PC-3 (cell line): Measurements from ENCODE around the gene DPH1. TPM values are rescaled to one million over a fixed set of nuclear protein-coding genes. Genes with fewer than 3 reads are reported as not detected.

Experiments
- ATAC-seq: fragments of 200-7000 bp; cut with Tn5 transposase; 2 replicates; pipeline ENCODE4 v1.9.1; 2020; ENCODE audit warnings: mild to moderate bottlenecking, moderate library complexity
- BruUV-seq: library from RNA; stranded (reverse); fragments of 400-500 nt; replicated peaks from 2 replicates; lab custom pipeline; 2021; lab: Mats Ljungman, UMichigan
- CTCF ChIA-PET: fragments of 300-600 bp; sonication (Branson Sonifier 250); formaldehyde crosslinking; loops from one replicate; lab custom pipeline; 2022; ENCODE audit warnings: antibody characterized with exemption; lab: Charles Lee
- POLR2A ChIA-PET: fragments of 300-600 bp; sonication (Branson Sonifier 250); formaldehyde crosslinking; loops from one replicate; lab custom pipeline; 2022; ENCODE audit warnings: antibody characterized with exemption; ENCODE audit not compliant: unreplicated experiment; lab: Charles Lee
- DNase-seq: peaks from one replicate; pipeline ENCODE4 v3.0.0-alpha.2; 2015
- H2AFZ ChIP-seq: fragments of 300-600 bp; sonication (generic); 2 replicates; pipeline ENCODE4 v1.6.0; 2016; ENCODE audit warnings: antibody characterized with exemption, low read length
- H3F3A ChIP-seq: fragments of 300-600 bp; sonication (generic); one replicate; pipeline ENCODE4 v1.6.0; 2017; ENCODE audit warnings: antibody characterized with exemption, low read length, control low read depth, mild to moderate bottlenecking; ENCODE audit not compliant: unreplicated experiment
- H3K27ac ChIP-seq: fragments of 300-600 bp; sonication (generic); 2 replicates; pipeline ENCODE4 v1.5.1; 2016; ENCODE audit warnings: mild to moderate bottlenecking, low read length
- H3K27me3 ChIP-seq: fragments of 300-600 bp; sonication (generic); 2 replicates; pipeline ENCODE4 v1.6.1; 2016; ENCODE audit warnings: low read length, mixed read lengths
- H3K36me3 ChIP-seq: fragments of 300-600 bp; sonication (generic); 2 replicates; pipeline ENCODE4 v1.6.1; 2016; ENCODE audit warnings: low read depth, mixed run types, low read length, mixed read lengths
- H3K4me1 ChIP-seq: fragments of 300-600 bp; sonication (generic); 2 replicates; pipeline ENCODE4 v1.5.1; 2016; ENCODE audit warnings: low read length; ENCODE audit not compliant: insufficient read depth
- H3K4me2 ChIP-seq: fragments of 300-600 bp; sonication (generic); 2 replicates; pipeline ENCODE4 v1.6.0; 2016; ENCODE audit warnings: low read length
- H3K4me3 ChIP-seq: fragments of 300-600 bp; sonication (generic); 2 replicates; pipeline ENCODE4 v1.5.1; 2016; ENCODE audit warnings: mild to moderate bottlenecking, low read length, mixed read lengths
- H3K79me2 ChIP-seq: fragments of 300-600 bp; sonication (generic); 2 replicates; pipeline ENCODE4 v1.6.1; 2017; ENCODE audit warnings: low read length, mixed read lengths
- H3K9ac ChIP-seq: fragments of 300-600 bp; sonication (generic); 2 replicates; pipeline ENCODE4 v1.6.0; 2016; ENCODE audit warnings: mild to moderate bottlenecking, low read length
- H3K9me2 ChIP-seq: fragments of 300-600 bp; sonication (generic); replicated peaks from 2 replicates; pipeline ENCODE4 v1.6.1; 2016; ENCODE audit warnings: mixed run types, low read length, mixed read lengths
- H3K9me3 ChIP-seq: fragments of 300-600 bp; sonication (generic); 2 replicates; pipeline ENCODE4 v1.6.1; 2016; ENCODE audit warnings: low read length, mixed read lengths
- H4K20me1 ChIP-seq: fragments of 300-600 bp; sonication (generic); 2 replicates; pipeline ENCODE4 v1.6.1; 2016; ENCODE audit warnings: low read length, mixed read lengths
- CTCF ChIP-seq: fragments of 300-600 bp; sonication (generic); conservative IDR thresholded peaks from 2 replicates; pipeline ENCODE4 v1.5.1; 2017; ENCODE audit warnings: antibody characterized with exemption, low read depth, mild to moderate bottlenecking, low read length
- EZH2 ChIP-seq: fragments of 300-600 bp; sonication (generic); IDR thresholded peaks from one replicate; pipeline ENCODE4 v1.6.1; 2017; ENCODE audit warnings: antibody characterized with exemption, mild to moderate bottlenecking, low read length; ENCODE audit not compliant: unreplicated experiment
- EZH2phosphoT487 ChIP-seq: fragments of 300-600 bp; sonication (generic); IDR thresholded peaks from 2 replicates; pipeline ENCODE4 v1.6.1; 2018; ENCODE audit warnings: mild to moderate bottlenecking, antibody characterized with exemption, low read length, borderline replicate concordance
- intact Hi-C: fragments of 100-400 bp; cut with micrococcal nuclease; formaldehyde crosslinking; loops from 2 replicates; pipeline ENCODE4 v1.9.0; 2023
- total RNA-seq: library from RNA; depleted of rRNA; stranded (reverse); fragments of >200 nt; gene quantifications from 2 replicates; pipeline ENCODE4 v1.2.3, GENCODE V29; 2014

Gene DPH1
- total RNA-seq, 1 experiment from 2014 or later: 47.9 TPM

DNA sequence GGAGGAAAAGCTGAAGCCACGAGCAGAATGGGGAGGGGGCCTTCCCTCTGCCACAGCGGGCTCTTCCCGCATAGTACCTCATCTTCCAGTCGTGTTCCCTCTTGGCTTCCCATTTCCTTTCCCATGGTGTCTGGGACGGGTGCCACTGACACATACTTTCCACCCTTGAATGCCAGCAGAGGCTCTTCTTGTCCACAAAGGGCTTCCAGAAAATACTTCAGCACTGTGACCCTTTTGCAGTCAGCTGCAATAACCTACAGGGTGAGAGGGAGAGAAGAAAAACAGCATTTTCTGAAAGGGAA lies 55.6 kb downstream of the DPH1 start:
- Histone ChIP-seq H2AFZ (no peak overlapping the region), H3K4me1 (peaks cover 47% of the 10 kb centered on the region), H3K36me3 (no peaks in the 10 kb centered on the region), H3K9me2 (no peaks in the 10 kb centered on the region), H3K4me3 (no peak overlapping the region), H3K27ac (peak overlapping the region; percentile 94), H4K20me1 (no peaks in the 10 kb centered on the region), H3K9me3 (no peaks in the 10 kb centered on the region), H3K4me2 (peak overlapping the region; percentile 53; the same call in 1 of the 2 replicates), H3F3A (no peaks in the 10 kb centered on the region), H3K79me2 (no peaks in the 10 kb centered on the region), H3K9ac (peak overlapping the region; percentile 27; the same call in 1 of the 2 replicates), H3K27me3 (no peaks in the 10 kb centered on the region)
- ChIA-PET POLR2A (no interaction called here), CTCF (no interaction called here)
- BruUV-seq: no TSS peak
- TF ChIP-seq EZH2phosphoT487: no peak
- TF ChIP-seq EZH2: no peak
- TF ChIP-seq CTCF: no peak
- ATAC-seq (no peak), DNase-seq (no peak)
- intact Hi-C loops: loop anchor here (10.0 kb wide), 1 partner anchor 89 kb away; no protein-coding TSS in a partner anchor

DNA sequence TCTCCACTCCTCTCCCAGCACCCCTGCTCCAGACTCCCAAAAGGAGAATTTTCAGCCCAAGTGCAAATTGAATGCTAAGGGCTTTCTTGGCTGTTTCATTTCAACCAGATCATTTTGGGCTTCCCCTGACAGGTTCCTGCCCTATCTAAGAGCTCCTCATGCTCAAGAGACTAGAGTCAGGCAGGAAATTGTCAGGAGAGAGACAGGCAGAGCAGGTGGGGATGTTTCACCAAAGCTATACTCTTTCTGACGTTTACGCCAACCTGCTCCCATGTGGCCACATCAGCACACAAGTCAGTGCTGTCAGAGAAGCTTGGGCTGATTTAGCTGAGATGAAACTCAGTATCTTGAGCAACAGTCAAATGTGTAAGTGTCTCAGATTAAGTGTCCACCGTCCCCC lies 56.4 kb downstream of the DPH1 start:
- H3K27me3 ChIP-seq: no peaks in the 10 kb centered on the region
- intact Hi-C loops: loop anchor here (10.0 kb wide), 1 partner anchor 88 kb away; no protein-coding TSS in a partner anchor
- H3K4me1 ChIP-seq: peaks cover 48% of the 10 kb centered on the region
- ATAC-seq: no peak
- H3K79me2 ChIP-seq: no peaks in the 10 kb centered on the region
- H3K4me3 ChIP-seq: no peak overlapping the region
- ChIA-PET POLR2A (no interaction called here), CTCF (no interaction called here)
- H3K9me2 ChIP-seq: no peaks in the 10 kb centered on the region
- DNase-seq: no peak
- H3K36me3 ChIP-seq: no peaks in the 10 kb centered on the region
- no peak overlapping the region for H3K9ac ChIP-seq
- no peaks in the 10 kb centered on the region for H4K20me1 ChIP-seq
- no peak overlapping the region for H3K4me2 ChIP-seq
- no peaks in the 10 kb centered on the region for H3K9me3 ChIP-seq
- no peak overlapping the region for H3K27ac ChIP-seq
- no peak overlapping the region for H2AFZ ChIP-seq
- no peaks in the 10 kb centered on the region for H3F3A ChIP-seq
- no TSS peak for BruUV-seq
- no peak for TF ChIP-seq CTCF
- no peak for TF ChIP-seq EZH2
- no peak for TF ChIP-seq EZH2phosphoT487

DNA sequence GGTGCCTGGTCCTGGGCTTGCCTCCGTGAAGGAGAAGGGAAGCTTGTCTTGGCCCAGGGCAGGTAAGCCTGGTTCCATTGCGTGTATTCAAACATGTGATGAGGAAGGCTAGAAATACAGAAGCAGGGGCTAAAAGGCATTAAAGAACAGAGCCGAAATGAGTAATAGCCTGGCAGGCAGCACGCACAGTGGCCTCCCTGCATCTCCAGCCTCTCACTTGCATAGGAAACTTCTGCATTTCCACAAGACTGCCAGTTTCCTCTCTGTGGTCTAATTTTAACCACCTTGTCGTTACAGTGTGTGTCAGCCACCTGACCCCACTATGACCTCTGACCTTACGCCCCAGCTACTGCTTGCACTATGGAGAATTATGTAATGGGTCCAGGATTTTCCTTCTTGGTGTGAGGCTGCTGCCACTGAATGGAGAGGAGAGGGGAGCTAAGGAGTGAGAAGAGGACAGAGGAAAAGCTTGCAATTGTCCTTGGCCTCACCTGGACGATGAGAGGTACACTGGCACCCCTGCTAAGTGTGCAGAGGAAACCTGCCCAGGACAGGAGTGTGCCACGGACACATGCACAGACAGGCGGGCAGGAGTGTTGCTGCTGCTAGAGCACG lies 57.8 kb downstream of the DPH1 start:
- DNase-seq: no peak
- no peaks in the 10 kb centered on the region for H4K20me1 ChIP-seq
- no peaks in the 10 kb centered on the region for H3K36me3 ChIP-seq
- H2AFZ ChIP-seq: no peak overlapping the region
- no peak overlapping the region for H3K27ac ChIP-seq
- H3K4me1 ChIP-seq: peaks cover 34% of the 10 kb centered on the region
- no peak overlapping the region for H3K9ac ChIP-seq
- no peaks in the 10 kb centered on the region for H3K9me2 ChIP-seq
- no peak for TF ChIP-seq EZH2phosphoT487
- TF ChIP-seq EZH2: no peak
- TF ChIP-seq CTCF: no peak
- H3K27me3 ChIP-seq: no peaks in the 10 kb centered on the region
- no peak overlapping the region for H3K4me2 ChIP-seq
- no peaks in the 10 kb centered on the region for H3F3A ChIP-seq
- BruUV-seq: no TSS peak
- POLR2A ChIA-PET: no interaction called here
- no peak for ATAC-seq
- no peak overlapping the region for H3K4me3 ChIP-seq
- CTCF ChIA-PET: no interaction called here
- H3K79me2 ChIP-seq: no peaks in the 10 kb centered on the region
- H3K9me3 ChIP-seq: no peaks in the 10 kb centered on the region
- intact Hi-C loops: loop anchor here (10.0 kb wide), 1 partner anchor 87 kb away; no protein-coding TSS in a partner anchor
